DMS 273 treated with DMSO at 0.1 percent for 48 hours (cell line): ENCODE measurements around the gene COL9A2.
A peak's percentile ranks its signal among the peaks of the same experiment; 100 is the strongest.

Source experiments
- DNase-seq: peaks from one replicate; lab custom pipeline; 2025; lab: John Stamatoyannopoulos, UW

The COL9A2 gene

DNA sequence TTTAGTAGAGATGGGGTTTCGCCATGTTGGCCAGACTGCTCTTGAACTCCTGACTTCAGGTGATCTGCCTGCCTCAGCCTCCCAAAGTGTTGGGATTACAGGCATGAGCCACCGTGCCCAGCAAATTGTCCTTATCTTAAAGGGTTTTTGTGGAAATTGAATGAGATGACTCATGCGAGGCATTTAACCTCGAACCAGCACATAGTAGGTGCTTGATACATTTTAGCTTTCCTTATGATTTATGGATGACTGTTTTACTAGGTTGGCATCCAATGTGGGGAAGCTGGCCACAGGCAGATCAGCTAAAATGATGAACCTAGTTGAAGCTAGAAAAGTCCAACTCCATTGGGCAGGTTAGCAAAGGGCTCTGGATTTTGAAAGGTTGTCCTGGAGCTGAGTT is 1.4 kb upstream of the COL9A2 start:
- DNase-seq: no peak

DNA sequence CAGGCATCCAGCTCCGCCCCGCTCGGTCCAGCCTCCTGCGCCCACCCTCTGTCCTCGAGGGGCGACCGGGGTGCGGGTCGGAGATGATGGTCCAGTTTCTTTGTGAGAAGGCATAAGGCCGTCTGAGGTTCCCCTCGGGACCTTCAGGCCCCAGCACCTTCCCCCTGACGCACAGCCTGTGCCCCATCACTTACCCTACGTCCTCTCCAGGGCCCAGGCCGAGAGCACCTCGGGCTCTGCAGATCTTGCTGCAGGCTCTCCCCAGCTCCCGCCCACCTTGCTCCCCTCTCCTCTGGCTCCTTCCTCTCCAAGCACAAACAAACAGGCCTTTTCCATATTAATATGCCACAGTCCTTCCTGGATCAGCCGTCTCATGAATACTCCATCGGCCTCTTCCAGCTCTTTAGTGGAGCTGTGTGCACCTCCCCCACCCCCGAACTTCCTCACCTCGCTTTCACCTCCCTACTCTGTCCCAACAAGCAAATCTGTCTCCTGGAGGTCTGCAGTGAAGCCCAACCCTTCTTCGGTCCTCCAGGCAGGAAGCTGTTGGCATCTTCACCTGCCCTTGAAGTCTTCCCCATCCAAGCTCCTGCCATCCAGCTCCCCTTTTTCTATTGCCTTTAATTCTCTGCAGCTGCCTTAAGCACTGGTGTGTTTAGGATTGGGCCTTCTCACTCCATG is 448 bp upstream of the COL9A2 start:
- no peak for DNase-seq

DNA sequence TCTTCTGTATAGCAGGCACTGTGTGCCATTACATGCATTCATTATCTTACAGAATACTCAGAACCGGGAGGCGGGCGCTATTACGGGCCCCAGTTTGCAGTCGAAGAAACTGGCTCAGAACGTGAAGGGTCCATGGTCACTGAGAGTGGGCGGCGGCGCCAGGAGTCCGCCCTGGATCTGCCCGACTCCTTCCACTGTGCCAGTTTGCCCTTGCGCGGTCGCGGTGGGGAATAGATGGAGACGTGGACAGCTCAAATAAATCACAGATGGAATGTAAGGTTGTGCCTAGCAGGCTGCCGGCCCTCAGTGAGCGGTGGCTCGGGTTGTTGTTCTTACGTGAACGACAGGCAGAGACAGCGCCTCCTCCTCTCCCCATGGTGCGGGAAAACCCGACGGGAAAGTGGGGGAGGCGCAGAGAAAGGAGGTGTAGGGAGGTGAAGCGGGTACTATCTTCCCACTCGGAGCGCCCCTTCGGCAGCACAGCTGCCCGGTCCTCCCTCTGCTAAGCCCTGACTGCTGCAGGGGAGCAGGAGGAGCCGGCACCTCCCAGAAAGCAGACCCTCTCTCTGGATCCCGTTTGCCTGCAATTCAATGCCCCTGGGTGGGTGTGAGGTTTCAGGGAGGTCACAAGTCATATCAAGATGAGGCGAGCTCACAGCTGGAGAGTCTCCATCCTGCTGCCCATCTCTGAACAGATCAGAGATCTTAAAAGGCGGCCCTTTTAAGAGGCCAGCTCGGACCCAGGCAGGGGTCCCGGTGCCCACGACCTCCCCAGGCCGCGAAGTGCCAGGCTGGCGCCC is 1.1 kb downstream of the COL9A2 start:
- DNase-seq: peak; percentile 97

DNA sequence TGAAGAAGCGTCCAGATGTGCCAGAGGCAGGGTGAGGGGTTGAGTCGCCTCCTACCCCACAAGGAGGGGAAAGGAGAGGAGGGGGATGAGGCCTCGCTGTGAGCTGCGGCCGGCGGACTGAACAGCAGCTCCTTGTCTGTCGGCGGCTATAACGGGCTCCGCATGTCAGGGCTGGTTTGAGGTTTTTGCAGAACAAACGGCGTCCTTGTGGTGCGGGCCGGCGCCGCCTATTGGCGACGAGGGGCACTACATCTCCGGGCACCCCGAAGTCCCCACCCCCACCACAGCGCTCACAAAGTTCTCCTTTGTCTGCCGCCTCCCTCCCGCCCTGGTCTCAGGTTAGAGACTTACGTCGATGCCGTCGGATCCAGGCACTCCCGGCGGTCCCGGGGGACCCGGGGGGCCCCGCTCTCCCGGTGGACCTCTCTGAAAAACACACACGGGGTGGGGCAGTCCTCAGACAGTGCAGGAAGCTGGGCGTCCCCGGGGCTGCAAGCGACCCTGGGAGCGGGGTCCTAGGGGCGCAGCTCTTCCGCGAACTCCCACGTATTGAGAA is 1.8 kb downstream of the COL9A2 start:
- peak; percentile 100 for DNase-seq

DNA sequence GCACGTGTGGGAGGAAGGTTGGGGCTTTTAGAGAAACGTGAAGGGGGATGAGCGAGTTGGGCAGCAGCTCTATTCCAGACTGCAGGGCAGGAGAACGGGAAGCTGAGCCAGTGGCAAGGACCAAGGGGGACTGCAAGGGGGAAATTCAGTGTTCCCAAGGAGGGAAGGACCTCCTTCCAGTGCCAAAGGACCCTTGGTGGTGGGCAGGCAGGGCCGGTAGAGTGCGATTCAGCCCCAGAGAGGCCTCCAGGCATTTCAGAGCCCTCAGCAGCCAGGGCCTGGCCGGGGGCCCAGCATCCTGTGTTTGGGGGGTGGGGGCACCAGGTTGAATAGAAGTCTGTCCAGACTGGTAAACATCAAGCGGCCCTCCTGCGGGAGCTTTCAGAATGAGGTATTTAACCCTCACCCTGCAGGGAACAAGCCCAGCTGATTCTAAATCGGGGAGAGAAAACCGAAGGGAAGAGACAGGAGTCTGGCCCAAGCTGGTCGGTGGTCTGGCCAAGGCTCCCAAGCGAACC is 2.3 kb downstream of the COL9A2 start:
- DNase-seq: no peak

DNA sequence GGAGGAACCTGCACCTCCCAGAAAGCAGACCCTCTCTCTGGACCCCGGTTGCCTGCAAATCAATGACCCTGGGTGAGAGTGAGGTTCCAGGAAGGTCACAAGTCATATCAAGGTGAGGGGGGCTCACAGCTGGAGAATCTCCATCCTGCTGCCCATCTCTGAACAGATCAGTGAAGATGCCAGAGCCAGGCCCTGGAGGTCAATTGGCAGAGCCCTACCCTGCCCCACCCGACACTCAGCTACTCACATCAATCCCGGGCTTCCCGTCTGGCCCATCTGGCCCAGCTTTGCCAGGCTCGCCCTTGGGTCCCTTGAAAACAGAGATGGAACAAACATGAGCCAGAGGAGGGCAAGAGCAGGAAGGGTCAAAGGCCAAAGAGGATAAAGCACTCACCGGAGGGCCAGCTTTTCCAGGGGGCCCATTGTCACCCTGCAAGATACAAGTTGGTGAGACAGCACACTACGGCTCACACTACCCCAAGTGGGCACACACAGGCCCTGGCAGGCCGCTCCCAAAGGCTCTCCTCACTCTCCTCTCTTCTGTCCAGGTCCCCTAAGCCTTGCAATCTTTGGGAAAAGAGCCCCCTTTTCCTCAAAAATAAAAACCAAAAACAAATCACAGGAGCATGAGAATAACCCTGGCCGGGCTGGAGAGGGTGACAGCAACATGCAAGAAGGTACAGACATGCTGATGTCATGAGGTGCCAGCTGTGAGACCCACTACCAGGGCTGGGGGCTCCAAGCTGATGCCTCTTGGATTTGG is 2.9 kb downstream of the COL9A2 start:
- DNase-seq: no peak

DNA sequence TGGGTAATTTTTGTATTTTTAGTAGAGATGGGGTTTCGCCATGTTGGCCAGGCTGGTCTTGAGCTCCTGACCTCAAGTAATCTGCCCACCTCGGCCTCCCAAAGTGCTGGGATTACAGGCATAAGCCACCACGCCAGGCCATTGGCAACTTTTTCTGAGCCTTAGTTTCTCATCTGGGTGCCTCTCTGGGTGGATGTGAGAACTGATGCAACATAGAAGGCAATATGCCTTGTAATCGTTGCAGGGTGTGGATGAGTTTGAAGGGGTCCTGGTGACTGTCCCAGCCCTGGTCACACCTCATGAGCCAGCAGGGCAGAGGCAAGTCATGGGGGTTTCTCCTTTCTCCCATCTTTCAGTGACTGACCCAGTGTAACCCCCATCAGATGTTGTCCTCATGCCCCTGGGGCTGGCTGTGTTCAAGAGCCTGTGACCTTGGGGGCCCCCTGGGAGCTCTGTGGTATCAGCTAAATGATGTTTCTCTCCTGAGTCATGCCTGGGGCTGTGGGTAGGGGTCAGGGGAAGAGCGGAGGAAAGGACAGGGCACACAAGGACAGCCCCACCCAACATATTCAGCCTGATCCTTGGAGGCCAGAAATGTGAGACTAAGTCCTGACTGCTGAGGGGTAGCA is 3.6 kb downstream of the COL9A2 start:
- no peak for DNase-seq

DNA sequence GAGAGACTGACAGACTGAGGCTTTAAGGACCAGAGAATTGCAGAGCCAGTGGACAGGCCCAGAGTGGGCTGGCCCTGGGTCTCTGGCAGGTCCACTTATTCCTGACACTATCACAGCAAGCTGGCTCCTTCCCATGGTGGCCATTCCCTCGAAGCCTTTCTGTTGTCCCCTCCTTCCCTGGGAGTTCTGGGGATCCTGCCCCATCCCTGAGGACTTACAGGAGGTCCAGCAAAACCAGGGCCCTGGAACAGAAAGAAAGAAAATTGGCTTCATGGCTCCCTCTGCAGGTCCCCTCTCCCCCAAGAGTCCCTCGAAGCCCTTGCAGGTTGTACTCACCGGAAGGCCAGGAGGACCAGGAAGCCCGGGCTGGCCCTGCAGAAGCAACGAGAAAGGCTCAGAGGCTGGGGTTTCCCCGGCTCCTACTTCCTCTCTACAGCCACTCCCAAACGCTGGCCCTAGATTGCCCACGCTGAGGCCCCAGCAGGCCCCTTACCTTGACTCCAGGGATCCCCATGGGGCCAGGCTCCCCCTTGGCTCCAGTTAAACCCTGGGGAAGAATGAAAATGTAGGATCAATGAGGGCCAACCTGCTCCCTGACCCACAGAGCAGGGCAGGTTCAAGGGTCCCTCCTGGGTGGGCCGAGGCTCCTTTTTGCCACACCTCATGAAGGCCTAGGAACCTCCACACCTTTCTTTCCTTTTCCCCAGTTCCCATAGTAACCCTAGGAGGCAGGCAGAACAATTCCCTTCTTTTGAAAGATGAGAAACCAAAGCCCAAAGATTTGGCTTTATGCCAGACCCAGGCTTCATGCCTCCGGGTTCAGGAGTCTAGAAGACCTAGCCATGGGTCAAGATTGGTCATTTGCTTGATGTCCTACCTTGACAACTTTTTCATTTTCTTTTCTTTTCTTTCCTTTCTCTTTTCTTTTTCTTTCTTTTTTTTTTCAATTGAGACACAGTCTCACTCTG is 4.6 kb downstream of the COL9A2 start:
- DNase-seq: peak; percentile 95

DNA sequence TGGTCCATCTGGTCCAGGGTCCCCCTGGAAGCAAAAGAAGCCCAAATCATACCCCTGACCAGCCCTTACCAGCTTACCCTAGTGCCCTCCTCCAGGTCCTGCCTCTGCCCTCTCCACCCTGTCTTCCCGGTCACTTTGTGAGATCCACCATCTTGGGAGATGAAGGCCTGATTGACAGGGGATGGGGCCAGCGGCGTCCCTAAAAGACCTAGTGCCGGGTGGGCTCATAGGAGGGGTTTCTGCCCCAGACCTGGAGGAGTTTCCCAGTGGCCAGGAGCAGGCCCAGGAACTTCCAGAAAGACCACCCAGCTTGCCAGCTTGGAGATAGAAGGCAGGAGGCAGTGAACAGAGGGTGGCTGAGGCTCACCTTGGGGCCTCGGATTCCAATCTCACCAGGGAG is 5.4 kb downstream of the COL9A2 start:
- DNase-seq: no peak

DNA sequence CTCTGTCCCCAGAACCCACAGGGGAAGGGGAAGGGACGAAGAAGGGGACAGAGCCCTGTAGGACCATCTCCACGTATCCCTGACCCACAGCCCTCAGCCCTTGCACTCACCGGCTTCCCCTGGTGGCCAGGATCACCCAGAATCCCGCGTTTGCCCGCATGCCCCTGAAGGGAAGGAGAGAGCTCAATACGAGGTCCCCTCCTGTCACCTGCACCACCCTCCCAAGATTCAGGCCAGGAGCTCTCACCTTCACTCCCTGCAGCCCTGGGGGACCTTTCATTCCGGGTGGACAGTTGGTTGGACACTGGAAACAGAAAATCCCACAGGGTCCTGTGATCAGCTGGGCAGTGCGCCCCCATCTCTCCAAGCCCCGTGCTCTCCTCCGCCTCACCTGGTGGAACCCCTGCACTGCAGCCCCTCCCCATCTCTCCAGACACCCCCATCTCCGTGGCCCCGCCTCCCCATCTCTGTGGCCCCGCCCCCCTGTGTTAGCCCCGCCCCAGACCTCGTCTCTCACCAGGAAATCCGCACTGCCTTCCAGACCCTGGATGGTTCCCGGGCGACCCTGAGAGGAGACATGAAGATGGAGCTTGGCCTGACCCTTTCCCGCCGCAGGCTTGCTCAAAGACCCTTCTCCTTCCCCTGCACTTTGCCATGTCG is 6.0 kb downstream of the COL9A2 start:
- no peak for DNase-seq

DNA sequence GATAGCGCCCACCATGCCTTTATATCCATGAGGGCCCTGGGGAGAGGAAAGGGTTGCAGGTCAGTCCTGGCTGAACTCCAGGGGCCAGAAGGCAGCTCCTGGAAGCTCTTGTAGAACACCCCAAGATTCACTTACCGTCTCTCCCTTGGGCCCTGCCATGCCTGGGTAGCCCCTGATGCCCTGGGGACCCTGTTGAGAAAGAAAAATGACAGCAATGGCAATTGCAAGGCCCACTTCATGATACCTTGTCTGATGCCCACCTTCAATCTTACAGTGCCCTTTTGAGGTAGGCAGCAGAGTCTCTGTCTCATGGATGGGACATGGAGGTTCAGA is 7.0 kb downstream of the COL9A2 start:
- no peak for DNase-seq

DNA sequence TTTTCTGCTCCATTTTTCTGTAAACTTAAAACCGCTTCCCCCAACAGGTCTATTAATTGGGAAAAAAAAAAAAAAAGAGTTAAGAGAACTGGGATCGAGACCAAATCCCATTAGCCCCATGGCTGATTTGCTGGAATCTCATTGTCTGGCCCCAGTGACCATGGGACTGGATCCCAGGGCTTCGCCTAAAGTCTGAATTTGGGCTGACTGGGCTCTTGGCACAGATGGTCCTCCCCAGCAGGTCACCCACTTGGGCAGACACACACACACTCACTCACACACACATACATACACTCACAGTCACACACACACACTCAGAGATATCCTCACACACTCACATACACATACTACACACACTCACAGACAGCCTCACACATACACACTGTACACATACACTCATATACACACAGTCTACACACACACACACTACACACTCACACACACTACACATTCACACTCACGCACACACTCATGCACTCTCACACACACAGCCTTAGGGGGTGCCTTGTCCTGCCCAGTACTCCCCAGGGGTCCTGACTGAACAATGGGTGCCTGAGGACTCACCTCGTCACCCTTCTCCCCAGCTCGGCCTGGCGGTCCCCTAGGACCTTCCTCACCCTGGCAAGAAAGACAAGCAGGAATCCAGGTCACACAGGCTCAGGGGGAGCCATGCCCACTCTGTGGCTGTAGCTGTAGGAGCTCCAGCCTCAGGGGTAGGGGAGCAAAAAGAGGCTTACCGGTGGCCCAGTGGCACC is 7.5 kb downstream of the COL9A2 start:
- DNase-seq: no peak

DNA sequence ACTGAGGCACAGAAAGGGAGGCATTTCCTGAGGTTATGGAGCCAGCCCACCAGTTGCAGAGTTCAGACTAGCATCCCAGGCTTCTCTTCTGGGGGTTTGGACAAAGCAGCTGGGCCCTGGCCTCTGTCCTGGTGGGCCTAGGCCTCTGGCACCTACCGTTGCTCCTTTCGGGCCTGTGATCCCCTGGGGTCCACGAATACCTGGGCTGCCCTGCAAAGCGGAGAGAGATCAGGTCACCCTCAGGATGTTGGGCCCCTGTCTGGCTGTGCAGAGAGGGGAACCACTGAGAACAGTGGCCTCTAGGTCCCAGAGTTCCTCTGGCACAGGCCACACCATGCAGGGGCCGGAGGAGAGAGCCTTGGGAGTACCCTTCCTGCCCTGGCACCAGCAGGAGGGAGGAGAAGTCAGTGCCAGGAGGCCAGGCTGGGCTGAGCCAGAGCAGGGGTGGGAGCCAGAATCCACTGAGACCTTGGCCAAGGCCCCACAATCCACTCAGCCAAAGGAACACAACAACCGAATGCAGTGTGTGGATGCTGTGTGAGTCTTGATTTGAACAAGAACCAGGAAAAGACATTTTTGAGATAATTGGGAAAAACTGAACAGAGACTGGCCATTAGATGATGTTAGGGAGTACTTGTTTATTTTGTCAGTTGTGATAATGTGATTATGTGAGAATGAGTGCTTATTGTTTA is 8.9 kb downstream of the COL9A2 start:
- DNase-seq: no peak

DNA sequence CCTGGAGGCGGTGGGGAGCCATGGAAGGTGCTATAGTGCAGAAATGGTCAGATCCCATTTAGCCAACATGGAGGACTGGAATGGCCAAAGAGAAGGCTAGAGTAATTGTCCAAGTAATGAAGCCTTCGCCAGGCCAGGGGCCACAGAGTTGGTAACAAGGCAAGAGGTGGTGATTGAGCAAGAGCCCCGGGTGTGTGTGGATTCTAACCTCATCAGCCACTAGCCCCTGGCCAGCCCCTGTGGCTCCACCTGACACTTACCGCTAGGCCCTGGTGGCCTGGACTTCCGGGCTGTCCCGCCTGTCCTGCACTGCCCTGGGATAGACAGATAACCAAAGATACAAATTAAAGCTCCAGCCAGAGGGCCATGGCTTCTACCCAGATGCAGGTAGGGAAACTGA is 9.9 kb downstream of the COL9A2 start:
- DNase-seq: no peak

DNA sequence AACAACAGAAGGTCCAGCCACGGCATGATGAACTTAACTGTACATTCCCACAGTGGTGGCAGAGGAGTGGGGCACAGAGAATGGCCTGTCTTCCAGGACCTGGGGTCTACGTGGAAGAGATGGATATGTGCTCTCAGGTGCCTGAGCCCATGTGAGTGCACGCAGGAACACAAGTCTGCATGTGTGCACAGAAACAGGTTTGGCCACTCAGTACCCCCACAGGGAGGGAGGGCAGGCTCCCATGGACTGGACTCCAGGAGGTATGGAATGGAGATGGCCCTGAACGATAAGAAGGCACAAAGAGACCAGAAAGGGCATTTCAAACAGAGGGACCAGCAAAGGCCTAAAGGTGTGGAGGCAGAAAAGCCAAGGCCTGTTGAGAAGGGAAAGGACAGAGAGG is 10.8 kb downstream of the COL9A2 start:
- no peak for DNase-seq

DNA sequence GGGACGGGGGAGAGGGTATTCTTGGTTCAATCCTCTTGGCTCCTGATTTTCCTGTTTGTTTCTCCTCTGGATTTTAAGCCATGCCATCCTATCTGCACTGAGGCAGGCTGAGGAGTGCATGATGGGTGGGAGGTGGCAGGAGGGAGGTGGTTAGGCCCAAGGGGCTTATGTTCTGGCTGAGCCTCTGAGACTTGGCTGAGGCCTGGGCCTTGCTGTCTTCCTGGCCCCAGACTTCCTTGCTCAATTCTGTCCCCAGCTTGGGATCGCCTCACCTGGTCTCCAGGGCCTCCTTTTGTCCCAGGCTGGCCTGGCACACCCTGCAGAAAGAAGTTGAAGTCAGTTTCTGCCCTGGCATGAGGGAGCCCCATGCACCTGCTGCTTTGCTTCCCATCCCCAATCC is 11.2 kb downstream of the COL9A2 start:
- no peak for DNase-seq

DNA sequence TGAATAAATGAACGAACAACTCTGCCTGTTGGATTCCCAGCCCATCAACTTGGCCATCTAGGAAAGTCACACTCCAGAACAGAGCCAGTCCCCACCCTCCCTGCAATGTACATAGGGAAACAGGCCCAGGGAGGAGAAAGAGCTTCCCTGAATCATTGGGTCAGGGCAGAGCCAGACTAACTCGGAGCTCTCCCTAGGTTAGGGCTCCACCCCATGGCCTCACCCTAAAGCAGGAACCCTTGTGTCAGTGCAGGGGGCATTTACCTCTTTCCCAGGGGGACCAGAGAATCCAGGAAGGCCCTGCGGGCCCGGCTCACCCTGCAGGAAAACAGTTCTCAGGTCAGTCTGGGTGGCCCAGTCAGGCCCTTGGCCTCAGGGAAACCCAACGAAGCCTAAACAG is 11.6 kb downstream of the COL9A2 start:
- DNase-seq: peak; percentile 89

DNA sequence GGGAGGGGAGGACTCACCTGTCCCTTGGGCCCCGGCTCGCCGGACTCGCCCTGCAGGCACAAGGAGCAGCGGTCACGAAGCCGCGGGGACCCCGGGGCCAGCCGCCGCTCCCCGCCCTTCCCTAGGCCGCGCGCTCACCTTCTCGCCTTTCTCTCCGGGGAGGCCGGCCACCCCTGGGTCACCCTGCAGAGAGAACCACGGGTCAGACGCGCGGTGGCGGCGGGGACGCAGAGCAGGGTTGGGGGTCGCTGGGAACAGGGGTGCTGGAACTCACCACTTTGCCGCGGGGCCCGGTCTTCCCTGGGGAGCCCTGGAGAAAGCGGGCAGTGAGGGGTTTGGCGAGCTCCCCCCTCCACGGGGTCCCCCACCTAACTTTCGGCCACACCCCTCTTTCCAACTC is 13.3 kb downstream of the COL9A2 start:
- DNase-seq: no peak
